IPS-15b (cell line): Measurements from ENCODE around the gene VANGL1.

ENCODE experiments used
- H3K27me3 ChIP-seq: one replicate; pipeline ENCODE4 v1.6.1; 2013; ENCODE audit warnings: low read length; ENCODE audit not compliant: control insufficient read depth, insufficient read depth
- H3K36me3 ChIP-seq: one replicate; pipeline ENCODE4 v1.6.1; 2013; ENCODE audit warnings: low read length; ENCODE audit not compliant: control insufficient read depth, insufficient read depth
- H3K4me1 ChIP-seq: one replicate; pipeline ENCODE4 v1.6.1; 2013; ENCODE audit warnings: mild to moderate bottlenecking, low read length; ENCODE audit not compliant: control insufficient read depth, insufficient read depth
- H3K4me3 ChIP-seq: one replicate; pipeline ENCODE4 v1.5.1; 2013; ENCODE audit warnings: low read depth, low read length
- H3K9ac ChIP-seq: one replicate; pipeline ENCODE4 v1.6.1; 2013; ENCODE audit warnings: low read depth, mild to moderate bottlenecking, low read length
- H3K9me3 ChIP-seq: one replicate; pipeline ENCODE4 v1.6.1; 2013; ENCODE audit warnings: mild to moderate bottlenecking, low read length; ENCODE audit not compliant: control insufficient read depth, insufficient read depth

VANGL1 gene

GRCh38 chr1:115671176-115671934, 29.6 kb downstream of the VANGL1 start:
- peaks cover 5% of the 10 kb centered on the region for H3K36me3 ChIP-seq
- H3K4me1 ChIP-seq: no peaks in the 10 kb centered on the region
- no peak overlapping the region for H3K4me3 ChIP-seq
- no peak overlapping the region for H3K9ac ChIP-seq
- no peaks in the 10 kb centered on the region for H3K27me3 ChIP-seq
- H3K9me3 ChIP-seq: no peaks in the 10 kb centered on the region

DNA sequence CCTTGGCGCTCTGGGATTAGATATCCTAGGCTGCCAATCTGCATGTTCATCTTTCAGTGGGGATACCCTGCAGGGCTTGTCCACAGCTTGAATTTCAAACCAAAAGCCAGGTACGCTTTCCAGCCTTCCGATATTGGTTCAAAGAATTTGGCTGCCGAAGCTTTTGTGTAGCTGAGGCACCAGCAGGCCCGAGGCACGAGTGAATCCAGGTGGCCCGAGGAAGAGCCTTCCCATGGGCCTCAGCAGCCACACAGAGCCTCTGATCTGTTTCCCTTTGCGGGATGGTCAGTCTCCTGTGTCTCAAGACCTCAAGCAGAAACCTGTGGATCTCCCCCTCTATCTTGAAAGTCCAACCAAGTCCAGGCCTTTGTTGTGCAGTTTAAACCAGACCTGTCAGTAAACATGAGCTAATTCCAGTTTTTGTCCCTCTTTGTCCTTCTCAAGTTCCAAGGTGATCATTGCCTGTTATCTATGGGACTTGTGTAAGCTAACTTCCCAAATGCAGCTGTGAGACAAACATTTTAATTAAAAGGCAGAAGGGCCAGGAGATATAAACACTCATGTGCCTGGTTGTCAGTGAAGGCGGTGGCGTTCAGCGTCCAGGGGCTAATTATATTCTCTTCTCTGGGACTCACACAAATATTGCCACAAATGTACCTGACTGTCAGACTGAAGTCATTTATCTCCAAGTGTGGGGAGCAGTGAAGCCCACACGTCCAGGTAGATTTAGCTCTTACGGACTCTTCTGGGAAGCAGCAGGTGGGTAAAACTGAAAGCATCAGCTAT, 30.6 kb downstream of the VANGL1 start:
- Histone ChIP-seq H3K4me3 (no peak overlapping the region), H3K27me3 (no peaks in the 10 kb centered on the region), H3K9ac (no peak overlapping the region), H3K4me1 (no peaks in the 10 kb centered on the region), H3K9me3 (no peaks in the 10 kb centered on the region), H3K36me3 (peaks cover 5% of the 10 kb centered on the region)

DNA sequence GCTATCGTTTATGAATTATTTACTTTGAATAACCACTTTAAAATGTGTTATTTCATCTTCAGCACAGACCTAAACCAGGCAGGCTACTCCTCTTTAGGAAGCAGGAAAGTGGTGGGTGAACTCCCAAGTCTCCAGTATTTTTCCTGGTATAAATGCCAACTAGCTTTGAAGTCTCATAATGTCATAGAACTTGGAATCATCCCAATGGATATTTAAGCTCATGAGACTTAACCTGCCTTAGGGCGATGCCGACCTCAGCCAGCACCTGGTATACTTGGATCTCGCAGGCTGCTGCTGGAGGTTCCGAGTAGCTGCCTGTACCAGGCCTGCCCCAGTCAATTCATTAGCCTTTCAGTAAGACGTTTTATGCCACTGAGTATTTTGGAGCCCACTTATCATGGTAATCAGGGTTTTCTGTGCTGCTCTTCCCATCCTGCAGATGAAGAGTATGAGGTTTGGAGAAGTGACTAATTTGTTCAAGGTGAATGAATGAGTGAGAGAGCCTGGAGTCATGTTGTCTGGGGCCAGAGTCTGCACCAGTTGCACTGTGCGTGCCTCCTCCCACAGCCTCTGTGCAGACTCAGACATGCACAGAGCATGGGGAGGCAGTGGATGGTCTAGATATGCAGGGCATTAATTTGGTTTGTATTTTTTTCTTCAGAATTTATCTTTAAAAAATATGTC, 34.9 kb downstream of the VANGL1 start:
- H3K9me3 ChIP-seq: no peaks in the 10 kb centered on the region
- no peak overlapping the region for H3K4me3 ChIP-seq
- H3K4me1 ChIP-seq: no peaks in the 10 kb centered on the region
- H3K36me3 ChIP-seq: peaks cover 7% of the 10 kb centered on the region
- H3K9ac ChIP-seq: no peak overlapping the region
- no peaks in the 10 kb centered on the region for H3K27me3 ChIP-seq

DNA sequence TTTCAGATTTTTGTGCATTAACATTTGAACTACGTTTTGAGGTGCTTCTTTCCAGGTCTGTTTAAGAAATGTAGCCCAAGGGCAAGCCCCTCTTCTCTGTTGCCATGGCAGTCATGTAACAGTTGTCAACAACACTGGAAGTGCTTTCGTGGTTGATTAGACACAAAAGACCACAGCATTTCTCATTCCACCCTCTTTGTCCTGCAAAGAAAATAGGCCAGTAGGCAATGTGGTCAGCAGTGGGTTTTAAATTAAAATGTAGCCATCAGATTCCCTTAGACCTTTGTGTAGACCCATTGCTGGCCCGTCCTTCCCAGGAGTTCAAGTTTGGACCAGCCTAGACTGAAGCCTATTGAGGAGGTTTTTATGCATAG, 35.4 kb downstream of the VANGL1 start:
- no peak overlapping the region for H3K4me3 ChIP-seq
- H3K9me3 ChIP-seq: no peaks in the 10 kb centered on the region
- peaks cover 7% of the 10 kb centered on the region for H3K36me3 ChIP-seq
- H3K4me1 ChIP-seq: no peaks in the 10 kb centered on the region
- no peak overlapping the region for H3K9ac ChIP-seq
- no peaks in the 10 kb centered on the region for H3K27me3 ChIP-seq

GRCh38 chr1:115677565-115677964, 35.8 kb downstream of the VANGL1 start:
- Histone ChIP-seq H3K27me3 (no peaks in the 10 kb centered on the region), H3K9ac (no peak overlapping the region), H3K4me3 (no peak overlapping the region), H3K4me1 (no peaks in the 10 kb centered on the region), H3K36me3 (peaks cover 7% of the 10 kb centered on the region), H3K9me3 (no peaks in the 10 kb centered on the region)

GRCh38 chr1:115678141-115678540, 36.4 kb downstream of the VANGL1 start:
- Histone ChIP-seq H3K36me3 (peaks cover 7% of the 10 kb centered on the region), H3K27me3 (no peaks in the 10 kb centered on the region), H3K4me3 (no peak overlapping the region), H3K9me3 (no peaks in the 10 kb centered on the region), H3K9ac (no peak overlapping the region), H3K4me1 (no peaks in the 10 kb centered on the region)

DNA sequence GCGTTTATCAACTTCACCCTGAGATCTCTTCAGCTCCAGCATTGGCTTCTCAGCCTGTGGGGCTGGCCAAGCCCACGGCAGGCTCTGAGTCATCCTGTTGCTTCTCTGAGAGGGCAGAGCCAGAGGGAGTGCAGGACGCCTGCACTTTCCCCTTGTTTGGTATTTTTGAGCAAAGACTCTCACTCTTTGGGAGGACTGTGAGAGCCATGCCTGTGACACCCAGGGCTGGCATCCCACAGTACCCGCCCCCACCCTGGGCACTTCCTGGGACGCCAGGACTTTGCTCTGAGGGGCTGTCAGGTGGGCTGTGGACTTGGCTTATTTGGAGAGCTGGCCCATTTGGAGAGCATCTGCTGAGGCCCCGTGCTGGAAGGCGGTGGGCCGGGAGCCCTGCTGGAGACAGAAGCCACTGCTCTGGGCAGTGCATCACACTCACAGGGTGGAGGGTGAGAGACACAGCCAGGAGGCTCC, 37.4 kb downstream of the VANGL1 start:
- Histone ChIP-seq H3K36me3 (peaks cover 7% of the 10 kb centered on the region), H3K9ac (no peak overlapping the region), H3K27me3 (no peaks in the 10 kb centered on the region), H3K9me3 (no peaks in the 10 kb centered on the region), H3K4me1 (no peaks in the 10 kb centered on the region), H3K4me3 (no peak overlapping the region)

DNA sequence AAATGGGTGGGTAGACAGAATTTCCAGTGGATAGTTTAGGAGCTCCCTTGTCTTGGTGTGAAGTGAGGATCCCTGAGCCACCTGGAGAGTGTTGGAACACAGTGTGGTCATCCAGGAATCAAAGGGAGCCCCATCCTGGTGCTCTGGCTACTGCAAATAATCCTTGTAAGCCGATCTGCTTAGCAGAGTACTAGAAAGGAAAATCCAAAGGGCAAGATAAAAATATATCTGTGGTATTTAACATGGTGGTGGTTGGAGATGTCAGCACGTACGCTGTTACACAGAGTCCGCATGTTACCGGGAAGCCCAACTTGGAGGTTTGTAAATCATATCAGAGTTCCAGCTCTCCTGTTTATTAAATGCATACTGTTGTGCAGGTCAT, 39.0 kb downstream of the VANGL1 start:
- Histone ChIP-seq H3K9me3 (no peaks in the 10 kb centered on the region), H3K4me1 (no peaks in the 10 kb centered on the region), H3K27me3 (no peaks in the 10 kb centered on the region), H3K4me3 (no peak overlapping the region), H3K9ac (no peak overlapping the region), H3K36me3 (peaks cover 21% of the 10 kb centered on the region)

GRCh38 chr1:115682792-115683191, 41.0 kb downstream of the VANGL1 start:
- Histone ChIP-seq H3K36me3 (peaks cover 24% of the 10 kb centered on the region), H3K9ac (no peak overlapping the region), H3K4me3 (no peak overlapping the region), H3K9me3 (no peaks in the 10 kb centered on the region), H3K27me3 (no peaks in the 10 kb centered on the region), H3K4me1 (no peaks in the 10 kb centered on the region)

DNA sequence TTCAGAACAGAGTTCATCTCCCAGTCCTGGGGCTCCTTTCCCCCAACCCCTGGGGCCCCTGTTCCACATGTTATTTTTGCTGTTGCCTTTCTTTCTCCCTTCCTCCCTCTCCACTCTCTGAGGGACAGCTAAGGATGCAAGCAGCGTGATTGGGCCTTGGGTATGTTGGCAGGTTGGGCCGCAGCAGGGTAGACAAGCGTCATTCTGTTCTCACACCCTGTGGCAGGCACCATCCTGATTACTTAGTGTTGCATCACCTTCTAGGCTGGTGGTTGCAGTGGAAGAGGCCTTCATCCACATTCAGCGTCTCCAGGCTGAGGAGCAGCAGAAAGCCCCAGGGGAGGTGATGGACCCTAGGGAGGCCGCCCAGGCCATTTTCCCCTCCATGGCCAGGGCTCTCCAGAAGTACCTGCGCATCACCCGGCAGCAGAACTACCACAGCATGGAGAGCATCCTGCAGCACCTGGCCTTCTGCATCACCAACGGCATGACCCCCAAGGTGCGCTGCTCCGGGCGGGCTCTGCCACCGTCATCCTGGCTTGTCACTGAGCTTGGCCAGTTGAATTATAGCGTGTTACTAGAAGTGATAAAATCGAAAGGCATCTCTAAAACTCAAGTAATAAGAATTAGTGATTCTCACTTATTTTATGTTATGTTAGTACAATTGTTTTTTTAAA, 43.4 kb downstream of the VANGL1 start:
- Histone ChIP-seq H3K9ac (no peak overlapping the region), H3K4me1 (no peaks in the 10 kb centered on the region), H3K27me3 (no peaks in the 10 kb centered on the region), H3K4me3 (no peak overlapping the region), H3K36me3 (peaks cover 20% of the 10 kb centered on the region), H3K9me3 (no peaks in the 10 kb centered on the region)

DNA sequence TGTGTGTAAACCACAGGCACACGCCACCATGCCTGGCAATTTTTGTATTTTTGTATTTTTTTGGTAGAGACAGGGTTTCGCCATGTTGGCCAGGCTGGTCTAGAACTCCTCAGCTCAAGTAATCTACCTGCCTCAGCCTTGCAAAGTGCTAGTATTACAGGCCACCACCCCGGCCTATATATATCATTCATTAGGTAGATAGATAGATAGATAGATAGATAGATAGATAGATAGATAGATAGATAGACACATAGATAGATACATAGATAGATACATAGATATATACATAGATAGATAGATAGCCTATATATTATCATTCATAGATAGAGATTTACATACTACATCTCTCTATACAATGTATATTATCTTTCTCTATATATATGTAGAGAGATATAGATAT, 46.0 kb downstream of the VANGL1 start:
- no peak overlapping the region for H3K9ac ChIP-seq
- H3K27me3 ChIP-seq: no peaks in the 10 kb centered on the region
- no peaks in the 10 kb centered on the region for H3K9me3 ChIP-seq
- H3K4me1 ChIP-seq: no peaks in the 10 kb centered on the region
- H3K36me3 ChIP-seq: peaks cover 24% of the 10 kb centered on the region
- no peak overlapping the region for H3K4me3 ChIP-seq
